Measurements from ENCODE around the gene LIFR. TPM values are rescaled to one million over a fixed set of nuclear protein-coding genes. Genes with fewer than 3 reads are reported as not detected.

The LIFR gene
- total RNA-seq, 1 experiment from 2014 or later = 7.8 TPM

GRCh38 chr5:38595132-38595745 lies 38.8 kb upstream of the LIFR start:
- Histone ChIP-seq H4K91ac (ENCODE audit: insufficient read length, low read depth, low read length) (no peak overlapping the region), H3K18ac (ENCODE audit: insufficient read length, low read depth, low read length) (no peak overlapping the region), H3K79me2 (ENCODE audit: insufficient read depth, low read length) (no peaks in the 10 kb centered on the region), H3K79me1 (ENCODE audit: insufficient read depth, low read depth, low read length, poor library complexity, severe bottlenecking) (no peaks in the 10 kb centered on the region), H3K14ac (ENCODE audit: insufficient read depth, low read length) (no peak overlapping the region), H3K4me2 (ENCODE audit: insufficient read depth, insufficient read length, low read length) (no peak overlapping the region), H2BK5ac (ENCODE audit: insufficient read length, low read length) (no peak overlapping the region), H2BK12ac (ENCODE audit: insufficient read length, low read depth, low read length) (no peak overlapping the region), H4K20me1 (ENCODE audit: control insufficient read depth, insufficient read depth, insufficient read length) (no peaks in the 10 kb centered on the region), H2AK5ac (ENCODE audit: insufficient read length, low read length) (no peak overlapping the region), H2BK120ac (ENCODE audit: low read depth, low read length, poor library complexity, severe bottlenecking) (no peak overlapping the region), H4K8ac (replicated peaks; ENCODE audit: insufficient read length, low read depth, low read length) (no peak overlapping the region), H3K9me3 (ENCODE audit: control insufficient read depth, low read depth, low read length) (no peaks in the 10 kb centered on the region), H3K27ac (ENCODE audit: insufficient read length, low read depth, low read length) (no peak overlapping the region), H3K23me2 (ENCODE audit: insufficient read length, low read depth, low read length, poor library complexity, severe bottlenecking) (no peaks in the 10 kb centered on the region), H3K9ac (ENCODE audit: extremely low read depth, insufficient read length, low read length) (no peak overlapping the region), H2AFZ (ENCODE audit: low read length) (no peak overlapping the region), H4K5ac (ENCODE audit: insufficient read length, low read depth, low read length) (no peak overlapping the region), H3T11ph (ENCODE audit: low read length) (no peak overlapping the region), H3K4me1 (ENCODE audit: insufficient read depth, low read length) (peaks cover 3% of the 10 kb centered on the region; the same call in 1 of the 2 replicates), H3K4ac (ENCODE audit: low read depth, low read length) (no peak overlapping the region), H3K23ac (ENCODE audit: insufficient read length, low read depth, low read length) (no peak overlapping the region), H3K56ac (ENCODE audit: insufficient read length, low read depth, low read length) (no peak overlapping the region), H2BK20ac (ENCODE audit: low read depth, low read length, poor library complexity, severe bottlenecking) (no peak overlapping the region), H2BK15ac (ENCODE audit: low read depth, low read length) (no peak overlapping the region), H3K27me3 (ENCODE audit: insufficient read depth, low read length) (no peaks in the 10 kb centered on the region)
- no peaks in the 10 kb centered on the region; a peak in 1 of 5 replicates for H3K9me3 Mint-ChIP-seq
- H3K4me3 Mint-ChIP-seq = no peak overlapping the region
- no peak for TF ChIP-seq CTCF (conservative IDR thresholded peaks at IDR 0.05)
- no peak for DNase-seq
- no peak overlapping the region for H3K27ac Mint-ChIP-seq
- H3K4me1 Mint-ChIP-seq = peaks cover 3 to 13% of the 10 kb centered on the region in 2 experiments
- no CpG with 5 or more reads among the region's 5 CpGs for WGBS (ENCODE audit: extremely low coverage, insufficient read length, low lambda C conversion rate)
- H3K27me3 Mint-ChIP-seq (ENCODE audit: low read depth) = no peaks in the 10 kb centered on the region
- no peaks in the 10 kb centered on the region for H3K36me3 Mint-ChIP-seq (ENCODE audit: insufficient read depth in 1 of 3, low read depth in 3 of 3)

Measured in H9 (cell line).